Measurements from ENCODE around the gene RNF13.

DNA sequence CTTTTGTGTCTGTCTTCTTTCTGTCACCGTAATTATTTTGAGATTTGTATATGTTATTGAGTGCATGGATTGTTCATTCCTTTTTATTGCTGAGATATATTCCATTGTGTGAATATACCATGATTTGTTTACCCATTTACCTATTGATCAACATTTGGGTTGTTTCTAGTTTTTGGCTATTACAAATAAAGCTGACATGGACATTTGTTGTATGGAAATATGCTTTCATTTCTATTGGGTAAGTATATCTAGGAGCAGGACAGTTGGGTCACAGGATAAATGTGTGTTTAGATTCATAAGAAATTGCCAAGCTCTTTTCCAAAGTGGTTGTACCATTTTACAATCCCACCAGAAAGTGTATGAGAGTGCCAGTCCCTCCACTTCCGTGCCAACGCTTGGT lies 106.5 kb downstream of the RNF13 start:
- TF ChIP-seq CTCF (IDR thresholded peaks at IDR 0.05) = no peak
- TF ChIP-seq POLR2A (IDR thresholded peaks at IDR 0.05) = no peak

Data from prostate gland (tissue), 2 donors.